Measurements from ENCODE around the gene FOSL2.
A peak's percentile ranks its signal among the peaks of the same experiment; 100 is the strongest.

FOSL2 gene

GRCh38 chr2:28454016-28454930 lies 61.6 kb downstream of the FOSL2 start:
- Histone ChIP-seq H4K5ac (ENCODE audit: low read length) (no peak overlapping the region), H3K4me3 (ENCODE audit: low read length) (no peak overlapping the region), H3K4me2 (ENCODE audit: low read length) (no peak overlapping the region), H3K56ac (ENCODE audit: low read length) (no peak overlapping the region), H3K79me2 (ENCODE audit: control insufficient read depth, insufficient read depth, low read length) (no peaks in the 10 kb centered on the region), H3K27ac (ENCODE audit: low read depth, low read length) (no peak overlapping the region), H3K9ac (ENCODE audit: low read length) (no peak overlapping the region), H3K18ac (ENCODE audit: low read length) (no peak overlapping the region), H3K36me3 (ENCODE audit: control insufficient read depth, insufficient read depth, low read length) (no peaks in the 10 kb centered on the region), H3K27me3 (ENCODE audit: insufficient read depth, low read length, poor library complexity) (no peaks in the 10 kb centered on the region), H3K79me1 (ENCODE audit: low read length) (no peaks in the 10 kb centered on the region), H3K4me1 (ENCODE audit: control insufficient read depth, low read depth, low read length) (no peaks in the 10 kb centered on the region), H3K4ac (ENCODE audit: low read depth, low read length) (no peak overlapping the region), H2AK5ac (ENCODE audit: low read length) (no peak overlapping the region), H2BK5ac (ENCODE audit: low read length) (no peak overlapping the region), H2BK15ac (replicated peaks; ENCODE audit: low read depth) (no peak overlapping the region), H4K8ac (ENCODE audit: low read depth, low read length) (no peak overlapping the region), H2BK120ac (ENCODE audit: low read depth, low read length) (no peak overlapping the region), H3K23ac (ENCODE audit: low read length) (no peak overlapping the region)
- DNase-seq = no peak
- WGBS (ENCODE audit: extremely low coverage, insufficient coverage, low lambda C conversion rate) = no CpG with 5 or more reads among the region's 14 CpGs

GRCh38 chr2:28457237-28457636 lies 64.6 kb downstream of the FOSL2 start:
- H3K27ac ChIP-seq (ENCODE audit: low read depth, low read length) = no peak overlapping the region
- no peak overlapping the region for H3K56ac ChIP-seq (ENCODE audit: low read length)

DNA sequence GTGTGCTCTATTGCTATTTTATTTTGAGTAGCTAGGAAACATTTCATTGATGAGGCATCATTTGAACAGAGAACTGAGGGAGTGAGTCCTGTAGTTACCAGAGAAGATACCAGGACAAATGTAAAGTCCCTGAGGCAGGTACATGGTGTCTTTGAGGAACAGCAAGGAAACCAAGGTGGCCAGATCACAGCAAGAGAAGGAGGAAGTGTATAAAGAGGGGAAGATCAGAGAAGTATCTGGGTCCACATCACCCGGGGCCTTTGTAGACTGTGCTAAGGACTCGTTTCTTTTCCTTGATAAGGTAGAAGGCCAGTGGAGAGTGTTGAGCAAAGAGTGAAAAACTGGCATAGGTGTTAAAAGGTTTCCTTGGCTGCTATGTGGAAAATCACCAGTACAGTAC lies 68.4 kb downstream of the FOSL2 start:
- no peak overlapping the region for H3K4ac ChIP-seq (ENCODE audit: low read depth, low read length)
- no peaks in the 10 kb centered on the region for H3K36me3 ChIP-seq (ENCODE audit: control insufficient read depth, insufficient read depth, low read length)
- no peak overlapping the region for H4K8ac ChIP-seq (ENCODE audit: low read depth, low read length)
- no peak overlapping the region for H3K4me2 ChIP-seq (ENCODE audit: low read length)
- no peak for DNase-seq
- no peak overlapping the region for H3K27ac ChIP-seq (ENCODE audit: low read depth, low read length)
- no peak overlapping the region for H2BK5ac ChIP-seq (ENCODE audit: low read length)
- no peaks in the 10 kb centered on the region for H3K79me2 ChIP-seq (ENCODE audit: control insufficient read depth, insufficient read depth, low read length)
- H2AK5ac ChIP-seq (ENCODE audit: low read length) = no peak overlapping the region
- H2BK120ac ChIP-seq (ENCODE audit: low read depth, low read length) = no peak overlapping the region
- H3K4me1 ChIP-seq (ENCODE audit: control insufficient read depth, low read depth, low read length) = no peaks in the 10 kb centered on the region
- H3K56ac ChIP-seq (ENCODE audit: low read length) = no peak overlapping the region
- no peak overlapping the region for H2BK15ac ChIP-seq (replicated peaks; ENCODE audit: low read depth)
- no peaks in the 10 kb centered on the region for H3K79me1 ChIP-seq (ENCODE audit: low read length)
- no CpG with 5 or more reads among the region's 2 CpGs for WGBS (ENCODE audit: extremely low coverage, insufficient coverage, low lambda C conversion rate)
- no peaks in the 10 kb centered on the region for H3K27me3 ChIP-seq (ENCODE audit: insufficient read depth, low read length, poor library complexity)
- H3K4me3 ChIP-seq (ENCODE audit: low read length) = no peak overlapping the region
- no peak overlapping the region for H3K9ac ChIP-seq (ENCODE audit: low read length)
- H3K23ac ChIP-seq (ENCODE audit: low read length) = no peak overlapping the region
- no peak overlapping the region for H3K18ac ChIP-seq (ENCODE audit: low read length)
- H4K5ac ChIP-seq (ENCODE audit: low read length) = no peak overlapping the region

More at GRCh38 chr2:28457237-28457636, 64.6 kb downstream of the FOSL2 start:
- Histone ChIP-seq H2BK5ac (ENCODE audit: low read length) (no peak overlapping the region), H2BK15ac (replicated peaks; ENCODE audit: low read depth) (no peak overlapping the region), H3K27me3 (ENCODE audit: insufficient read depth, low read length, poor library complexity) (no peaks in the 10 kb centered on the region), H3K36me3 (ENCODE audit: control insufficient read depth, insufficient read depth, low read length) (no peaks in the 10 kb centered on the region), H3K4me2 (ENCODE audit: low read length) (no peak overlapping the region), H3K4me3 (ENCODE audit: low read length) (no peak overlapping the region), H2AK5ac (ENCODE audit: low read length) (no peak overlapping the region), H3K79me2 (ENCODE audit: control insufficient read depth, insufficient read depth, low read length) (no peaks in the 10 kb centered on the region), H2BK120ac (ENCODE audit: low read depth, low read length) (no peak overlapping the region), H3K18ac (ENCODE audit: low read length) (no peak overlapping the region), H4K5ac (ENCODE audit: low read length) (no peak overlapping the region), H3K79me1 (ENCODE audit: low read length) (no peaks in the 10 kb centered on the region), H3K4me1 (ENCODE audit: control insufficient read depth, low read depth, low read length) (no peaks in the 10 kb centered on the region), H4K8ac (ENCODE audit: low read depth, low read length) (no peak overlapping the region), H3K23ac (ENCODE audit: low read length) (no peak overlapping the region), H3K4ac (ENCODE audit: low read depth, low read length) (no peak overlapping the region), H3K9ac (ENCODE audit: low read length) (no peak overlapping the region)
- WGBS (ENCODE audit: extremely low coverage, insufficient coverage, low lambda C conversion rate) = no CpG with 5 or more reads among the region's 10 CpGs
- DNase-seq = peak; percentile 22

DNA sequence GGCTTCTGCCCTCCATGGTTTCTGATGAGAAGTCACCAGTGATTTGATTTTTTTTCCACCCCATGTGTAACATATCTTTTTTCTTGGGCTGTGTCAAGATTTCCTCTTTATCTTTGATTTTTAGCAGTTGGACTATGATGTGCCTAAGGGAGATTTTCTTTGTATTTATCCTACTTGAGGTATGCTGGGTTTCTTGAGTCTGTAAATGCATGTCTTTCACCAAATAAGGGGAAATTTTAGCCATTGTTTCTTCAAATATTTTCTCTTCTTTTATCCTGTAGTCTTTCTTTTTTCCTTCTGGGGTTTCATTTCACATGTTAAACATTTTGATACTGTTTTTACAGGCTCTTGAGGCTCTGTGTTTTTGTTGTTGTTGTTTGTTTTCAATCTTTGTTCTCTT lies 69.5 kb downstream of the FOSL2 start:
- Histone ChIP-seq H3K79me2 (ENCODE audit: control insufficient read depth, insufficient read depth, low read length) (no peaks in the 10 kb centered on the region), H4K5ac (ENCODE audit: low read length) (no peak overlapping the region), H3K27me3 (ENCODE audit: insufficient read depth, low read length, poor library complexity) (no peaks in the 10 kb centered on the region), H3K4ac (ENCODE audit: low read depth, low read length) (no peak overlapping the region), H3K4me2 (ENCODE audit: low read length) (no peak overlapping the region), H3K36me3 (ENCODE audit: control insufficient read depth, insufficient read depth, low read length) (no peaks in the 10 kb centered on the region), H3K27ac (ENCODE audit: low read depth, low read length) (no peak overlapping the region), H3K18ac (ENCODE audit: low read length) (no peak overlapping the region), H2BK15ac (replicated peaks; ENCODE audit: low read depth) (no peak overlapping the region), H3K23ac (ENCODE audit: low read length) (no peak overlapping the region), H3K56ac (ENCODE audit: low read length) (no peak overlapping the region), H2AK5ac (ENCODE audit: low read length) (no peak overlapping the region), H3K4me1 (ENCODE audit: control insufficient read depth, low read depth, low read length) (no peaks in the 10 kb centered on the region), H3K9ac (ENCODE audit: low read length) (no peak overlapping the region), H3K4me3 (ENCODE audit: low read length) (no peak overlapping the region), H4K8ac (ENCODE audit: low read depth, low read length) (no peak overlapping the region), H3K79me1 (ENCODE audit: low read length) (no peaks in the 10 kb centered on the region), H2BK120ac (ENCODE audit: low read depth, low read length) (no peak overlapping the region), H2BK5ac (ENCODE audit: low read length) (no peak overlapping the region)
- no peak for DNase-seq

- Histone ChIP-seq H2AK5ac (ENCODE audit: low read length) (no peak overlapping the region), H3K79me2 (ENCODE audit: control insufficient read depth, insufficient read depth, low read length) (no peaks in the 10 kb centered on the region), H3K4ac (ENCODE audit: low read depth, low read length) (no peak overlapping the region), H3K23ac (ENCODE audit: low read length) (no peak overlapping the region), H3K56ac (ENCODE audit: low read length) (no peak overlapping the region), H3K27ac (ENCODE audit: low read depth, low read length) (no peak overlapping the region), H3K9ac (ENCODE audit: low read length) (no peak overlapping the region), H3K27me3 (ENCODE audit: insufficient read depth, low read length, poor library complexity) (no peaks in the 10 kb centered on the region), H3K18ac (ENCODE audit: low read length) (no peak overlapping the region), H3K4me3 (ENCODE audit: low read length) (no peak overlapping the region), H2BK5ac (ENCODE audit: low read length) (no peak overlapping the region), H2BK120ac (ENCODE audit: low read depth, low read length) (no peak overlapping the region), H4K8ac (ENCODE audit: low read depth, low read length) (no peak overlapping the region), H3K79me1 (ENCODE audit: low read length) (no peaks in the 10 kb centered on the region), H3K4me1 (ENCODE audit: control insufficient read depth, low read depth, low read length) (no peaks in the 10 kb centered on the region), H4K5ac (ENCODE audit: low read length) (no peak overlapping the region), H3K36me3 (ENCODE audit: control insufficient read depth, insufficient read depth, low read length) (no peaks in the 10 kb centered on the region), H2BK15ac (replicated peaks; ENCODE audit: low read depth) (no peak overlapping the region), H3K4me2 (ENCODE audit: low read length) (no peak overlapping the region)
- DNase-seq = no peak
- WGBS (ENCODE audit: extremely low coverage, insufficient coverage, low lambda C conversion rate) = no CpG with 5 or more reads among the region's 6 CpGs
Observed at GRCh38 chr2:28463211-28463816, 70.7 kb downstream of the FOSL2 start.
